Hepatocyte (in vitro differentiated cells): ENCODE measurements around the gene ITGA5.

Experiments
- CTCF ChIP-seq: fragments of 200-600 bp; sonication (generic); IDR thresholded peaks from 2 replicates; pipeline ENCODE4 v1.5.1; 2016; ENCODE audit warnings: antibody characterized with exemption, mild to moderate bottlenecking; ENCODE audit not compliant: poor library complexity
- EZH2 ChIP-seq: fragments of 200-600 bp; sonication (generic); IDR thresholded peaks from 2 replicates; pipeline ENCODE4 v1.6.1; 2016; ENCODE audit warnings: antibody characterized with exemption, mild to moderate bottlenecking, borderline replicate concordance
- EZH2phosphoT487 ChIP-seq: fragments of 200-600 bp; sonication (generic); IDR thresholded peaks from one replicate; pipeline ENCODE4 v1.6.1; 2018; ENCODE audit warnings: antibody characterized with exemption, mild to moderate bottlenecking, low read depth, moderate library complexity; ENCODE audit not compliant: unreplicated experiment, severe bottlenecking

DNA sequence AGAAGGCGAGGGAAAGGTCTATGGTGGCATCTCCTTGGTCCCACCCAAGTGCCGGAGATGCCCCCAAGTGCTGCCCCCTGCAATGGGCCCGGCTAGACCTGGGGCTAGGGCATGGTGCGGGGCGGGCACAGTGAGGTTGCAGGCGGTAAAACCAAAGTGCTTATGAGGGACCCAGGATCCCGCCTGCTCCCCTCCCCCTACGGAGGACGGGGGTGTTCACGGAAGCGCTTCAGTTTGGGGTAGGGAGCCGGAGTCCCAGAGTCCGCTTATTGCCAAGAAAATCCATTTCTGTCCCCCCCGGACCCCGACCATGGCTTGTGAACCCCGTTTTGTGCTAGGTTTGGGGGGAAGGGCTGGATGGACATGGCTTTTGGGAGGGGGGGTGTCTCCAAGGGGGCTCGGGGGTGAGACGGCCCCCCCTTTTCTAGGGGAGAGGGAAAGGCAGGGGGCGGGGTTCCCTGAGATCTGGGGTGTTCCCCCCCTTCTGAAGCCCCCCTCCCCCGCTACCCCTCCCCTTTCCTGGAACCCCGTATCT lies 49.4 kb downstream of the ITGA5 start:
- TF ChIP-seq CTCF = no peak
- TF ChIP-seq EZH2phosphoT487 = no peak
- no peak for TF ChIP-seq EZH2
